ENCODE results near the gene ERI3.

DNA sequence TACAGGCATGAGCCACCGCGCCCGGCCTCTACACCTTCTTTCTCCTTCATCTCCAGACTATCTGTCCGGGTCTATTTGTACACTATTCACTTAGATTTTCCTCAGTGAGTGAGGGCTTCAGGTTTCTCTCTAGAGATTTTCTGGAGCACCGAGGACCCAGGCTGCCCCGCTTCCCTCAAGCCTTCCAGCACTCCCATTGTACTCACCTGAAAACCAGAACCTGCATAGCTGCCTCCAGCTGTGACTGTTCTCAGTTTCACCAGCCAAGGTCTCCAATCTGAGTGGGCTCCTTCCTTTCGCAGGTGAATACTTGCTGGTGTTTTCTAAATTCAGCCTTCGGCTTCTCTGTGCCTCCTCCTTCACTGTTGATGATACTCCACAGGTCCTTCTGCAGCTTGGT lies 154.7 kb downstream of the ERI3 start:
- TF ChIP-seq, protein P1, sequence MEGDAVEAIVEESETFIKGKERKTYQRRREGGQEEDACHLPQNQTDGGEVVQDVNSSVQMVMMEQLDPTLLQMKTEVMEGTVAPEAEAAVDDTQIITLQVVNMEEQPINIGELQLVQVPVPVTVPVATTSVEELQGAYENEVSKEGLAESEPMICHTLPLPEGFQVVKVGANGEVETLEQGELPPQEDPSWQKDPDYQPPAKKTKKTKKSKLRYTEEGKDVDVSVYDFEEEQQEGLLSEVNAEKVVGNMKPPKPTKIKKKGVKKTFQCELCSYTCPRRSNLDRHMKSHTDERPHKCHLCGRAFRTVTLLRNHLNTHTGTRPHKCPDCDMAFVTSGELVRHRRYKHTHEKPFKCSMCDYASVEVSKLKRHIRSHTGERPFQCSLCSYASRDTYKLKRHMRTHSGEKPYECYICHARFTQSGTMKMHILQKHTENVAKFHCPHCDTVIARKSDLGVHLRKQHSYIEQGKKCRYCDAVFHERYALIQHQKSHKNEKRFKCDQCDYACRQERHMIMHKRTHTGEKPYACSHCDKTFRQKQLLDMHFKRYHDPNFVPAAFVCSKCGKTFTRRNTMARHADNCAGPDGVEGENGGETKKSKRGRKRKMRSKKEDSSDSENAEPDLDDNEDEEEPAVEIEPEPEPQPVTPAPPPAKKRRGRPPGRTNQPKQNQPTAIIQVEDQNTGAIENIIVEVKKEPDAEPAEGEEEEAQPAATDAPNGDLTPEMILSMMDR (IDR thresholded peaks at IDR 0.05) = no peak
- TF ChIP-seq RFX5 (IDR thresholded peaks at IDR 0.05) (no peak), POLR2A (IDR thresholded peaks at IDR 0.05; ENCODE audit: low read length) (no peak), KDM1A (IDR thresholded peaks at IDR 0.05; ENCODE audit: low read depth) (no peak)
- TF ChIP-seq, protein P2, sequence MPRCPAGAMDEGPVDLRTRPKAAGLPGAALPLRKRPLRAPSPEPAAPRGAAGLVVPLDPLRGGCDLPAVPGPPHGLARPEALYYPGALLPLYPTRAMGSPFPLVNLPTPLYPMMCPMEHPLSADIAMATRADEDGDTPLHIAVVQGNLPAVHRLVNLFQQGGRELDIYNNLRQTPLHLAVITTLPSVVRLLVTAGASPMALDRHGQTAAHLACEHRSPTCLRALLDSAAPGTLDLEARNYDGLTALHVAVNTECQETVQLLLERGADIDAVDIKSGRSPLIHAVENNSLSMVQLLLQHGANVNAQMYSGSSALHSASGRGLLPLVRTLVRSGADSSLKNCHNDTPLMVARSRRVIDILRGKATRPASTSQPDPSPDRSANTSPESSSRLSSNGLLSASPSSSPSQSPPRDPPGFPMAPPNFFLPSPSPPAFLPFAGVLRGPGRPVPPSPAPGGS (IDR thresholded peaks at IDR 0.05) = no peak
